ENCODE data around the gene COPS7B. TPM values are rescaled to one million over a fixed set of nuclear protein-coding genes. Genes with fewer than 3 reads are reported as not detected.

Gene COPS7B
- total and polyA plus RNA-seq, 10 of the 15 experiments (the other 5 are each of a cell fraction or from before 2014, with no cell fraction given), result 6.3 to 58.8 (median 40.4) TPM

GRCh38 chr2:231800493-231801091 is 14.3 kb downstream of the COPS7B start:
- H3K36me3 ChIP-seq (ENCODE audit: control insufficient read depth in 2 of 2, insufficient read depth in 2 of 2, low read length in 1 of 2), result peaks cover 18 to 21% of the 10 kb centered on the region in 2 experiments
- ChIA-PET CTCF (interaction anchor here (0.7 to 2.3 kb wide), 19 partner anchors 10 to 528 kb away, joined by 3 to 10 read pairs (median 4); no protein-coding TSS in a partner anchor), RAD21 (ENCODE audit: unreplicated experiment) (no interaction called here), SMC1A (ENCODE audit: uncharacterized antibody, unreplicated experiment) (interaction anchor here (1.0 to 1.6 kb wide), 5 partner anchors 17 to 100 kb away, joined by 3 to 6 read pairs (median 3); partner anchors contain the start of gene PDE6D), POLR2A (interaction anchor here (1.4 kb wide), 1 partner anchor 86 kb away, joined by 3 read pairs; no protein-coding TSS in a partner anchor)
- H3K79me2 ChIP-seq (ENCODE audit: control insufficient read depth, insufficient read depth, low read length), result no peaks in the 10 kb centered on the region
- H3K4me3 ChIP-seq, result no peak overlapping the region
- no TSS peak for BruUV-seq (replicated peaks)
- no peak for TF ChIP-seq PBX3 (IDR thresholded peaks at IDR 0.05; ENCODE audit: insufficient replicate concordance, low read depth, low read length)
- no peak for TF ChIP-seq HDAC6 (IDR thresholded peaks at IDR 0.05; ENCODE audit: unreplicated experiment)
- 0 out of 2 replicates have a peak, but pooled peaks have one; percentile 26 for TF ChIP-seq RAD21 (IDR thresholded peaks at IDR 0.05; ENCODE audit: insufficient read depth, low read depth, low read length)
- no peak for TF ChIP-seq KDM1A (IDR thresholded peaks at IDR 0.05; ENCODE audit: borderline replicate concordance)
- peak; percentile 55 to 78 (median 73) for TF ChIP-seq CTCF (IDR thresholded peaks at IDR 0.05 in 2 of 3, conservative IDR thresholded peaks at IDR 0.05 in 1 of 3; ENCODE audit: control insufficient read depth in 2 of 3, extremely low read depth in 1 of 3, insufficient read depth in 1 of 3, low read depth in 3 of 3, low read length in 3 of 3)
- TF ChIP-seq MEF2B (IDR thresholded peaks at IDR 0.05; ENCODE audit: partially characterized antibody, poor library complexity, severe bottlenecking), result no peak
- TF ChIP-seq RAD51 (IDR thresholded peaks at IDR 0.05), result no peak
- TF ChIP-seq, protein P1, sequence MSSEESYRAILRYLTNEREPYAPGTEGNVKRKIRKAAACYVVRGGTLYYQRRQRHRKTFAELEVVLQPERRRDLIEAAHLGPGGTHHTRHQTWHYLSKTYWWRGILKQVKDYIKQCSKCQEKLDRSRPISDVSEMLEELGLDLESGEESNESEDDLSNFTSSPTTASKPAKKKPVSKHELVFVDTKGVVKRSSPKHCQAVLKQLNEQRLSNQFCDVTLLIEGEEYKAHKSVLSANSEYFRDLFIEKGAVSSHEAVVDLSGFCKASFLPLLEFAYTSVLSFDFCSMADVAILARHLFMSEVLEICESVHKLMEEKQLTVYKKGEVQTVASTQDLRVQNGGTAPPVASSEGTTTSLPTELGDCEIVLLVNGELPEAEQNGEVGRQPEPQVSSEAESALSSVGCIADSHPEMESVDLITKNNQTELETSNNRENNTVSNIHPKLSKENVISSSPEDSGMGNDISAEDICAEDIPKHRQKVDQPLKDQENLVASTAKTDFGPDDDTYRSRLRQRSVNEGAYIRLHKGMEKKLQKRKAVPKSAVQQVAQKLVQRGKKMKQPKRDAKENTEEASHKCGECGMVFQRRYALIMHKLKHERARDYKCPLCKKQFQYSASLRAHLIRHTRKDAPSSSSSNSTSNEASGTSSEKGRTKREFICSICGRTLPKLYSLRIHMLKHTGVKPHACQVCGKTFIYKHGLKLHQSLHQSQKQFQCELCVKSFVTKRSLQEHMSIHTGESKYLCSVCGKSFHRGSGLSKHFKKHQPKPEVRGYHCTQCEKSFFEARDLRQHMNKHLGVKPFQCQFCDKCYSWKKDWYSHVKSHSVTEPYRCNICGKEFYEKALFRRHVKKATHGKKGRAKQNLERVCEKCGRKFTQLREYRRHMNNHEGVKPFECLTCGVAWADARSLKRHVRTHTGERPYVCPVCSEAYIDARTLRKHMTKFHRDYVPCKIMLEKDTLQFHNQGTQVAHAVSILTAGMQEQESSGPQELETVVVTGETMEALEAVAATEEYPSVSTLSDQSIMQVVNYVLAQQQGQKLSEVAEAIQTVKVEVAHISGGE (CRISPR knock-in tag; IDR thresholded peaks at IDR 0.05), result no peak
- TF ChIP-seq MAX (IDR thresholded peaks at IDR 0.05; ENCODE audit: low read depth, low read length), result no peak
- no peak for TF ChIP-seq MYB (IDR thresholded peaks at IDR 0.05; ENCODE audit: borderline replicate concordance, low read depth, low read length)
- 0 out of 2 replicates have a peak, but pooled peaks have one; percentile 3 for TF ChIP-seq SMC3 (IDR thresholded peaks at IDR 0.05; ENCODE audit: borderline replicate concordance, low read length)
- TF ChIP-seq ASH2L (IDR thresholded peaks at IDR 0.05; ENCODE audit: borderline replicate concordance, low read depth), result no peak
- no peak for TF ChIP-seq WRNIP1 (IDR thresholded peaks at IDR 0.05; ENCODE audit: borderline replicate concordance, low read depth, low read length)
- no peak for TF ChIP-seq TCF12 (IDR thresholded peaks at IDR 0.05; ENCODE audit: low read depth, low read length)
- H3K9ac ChIP-seq (ENCODE audit: control insufficient read depth, insufficient read depth, low read length), result no peak overlapping the region
- H4K20me1 ChIP-seq (ENCODE audit: control insufficient read depth, insufficient read depth), result no peaks in the 10 kb centered on the region
- no peak overlapping the region for H2AFZ ChIP-seq (ENCODE audit: control insufficient read depth, low read depth, low read length)
- H3K4me2 ChIP-seq (ENCODE audit: control insufficient read depth, insufficient read depth), result no peak overlapping the region
- no peak overlapping the region for H3K27ac ChIP-seq (ENCODE audit: control insufficient read depth, insufficient read depth)
- intact Hi-C loops (cut with micrococcal nuclease; ENCODE audit: unreplicated experiment), result no loop called here
- in situ Hi-C loops (cut with MboI), result no loop called here
- H3K27me3 ChIP-seq (replicated peaks in 1 of 2; ENCODE audit: control insufficient read depth in 2 of 2, insufficient read depth in 2 of 2, low read length in 1 of 2), result no peaks in the 10 kb centered on the region
- no peak for DNase-seq (ENCODE audit: low read depth, low spot score)
- FAIRE-seq, result no peak
- WGBS (ENCODE audit: insufficient coverage, insufficient replicate concordance, low lambda C conversion rate, missing lambda C conversion rate), result 58% methylated on average over 6 of the region's 6 CpGs
- peak; percentile 86 for ATAC-seq
- no peaks in the 10 kb centered on the region for H3K9me3 ChIP-seq (replicated peaks; ENCODE audit: control insufficient read depth, insufficient read depth, low read length)
- H3K4me1 ChIP-seq (ENCODE audit: control insufficient read depth, insufficient read depth, low read length), result no peaks in the 10 kb centered on the region

Data from GM12878 (cell line).